Osteocyte (in vitro differentiated cells): Measurements from ENCODE around the gene RSPRY1. TPM values are rescaled to one million over a fixed set of nuclear protein-coding genes. Genes with fewer than 3 reads are reported as not detected.

Experiments
- DNase-seq: peaks from one replicate; pipeline ENCODE4 v3.0.0; 2021; ENCODE audit warnings: mixed read lengths; ENCODE audit not compliant: unreplicated experiment; ENCODE audit errors: extremely low spot score
- H3K27ac Mint-ChIP-seq: one replicate; pipeline ENCODE4 v1.8.0; 2021; ENCODE audit warnings: mild to moderate bottlenecking, mixed read lengths; ENCODE audit not compliant: unreplicated experiment
- H3K27me3 Mint-ChIP-seq: one replicate; pipeline ENCODE4 v1.8.0; 2021; ENCODE audit warnings: mixed read lengths; ENCODE audit not compliant: unreplicated experiment
- H3K36me3 Mint-ChIP-seq: one replicate; pipeline ENCODE4 v1.8.0; 2021; ENCODE audit warnings: mixed read lengths; ENCODE audit not compliant: unreplicated experiment
- H3K4me1 Mint-ChIP-seq: one replicate; pipeline ENCODE4 v1.8.0; 2021; ENCODE audit warnings: mixed read lengths; ENCODE audit not compliant: unreplicated experiment
- H3K4me3 Mint-ChIP-seq: one replicate; pipeline ENCODE4 v1.8.0; 2021; ENCODE audit warnings: mild to moderate bottlenecking, moderate library complexity, mixed read lengths; ENCODE audit not compliant: unreplicated experiment
- H3K9me3 Mint-ChIP-seq: one replicate; pipeline ENCODE4 v1.8.0; 2021; ENCODE audit warnings: mixed read lengths; ENCODE audit not compliant: unreplicated experiment
- CTCF ChIP-seq: fragments of 200-600 bp; sonication (generic); IDR thresholded peaks from 2 replicates; pipeline ENCODE4 v1.5.0; 2021; ENCODE audit warnings: antibody characterized with exemption, mild to moderate bottlenecking, moderate library complexity
- total RNA-seq: library from RNA; stranded (reverse); gene quantifications from 2 replicates; pipeline ENCODE4 v1.2.1, GENCODE V29; 2021

The RSPRY1 gene
- total RNA-seq, 1 donor from 2014 or later, result 49.3 TPM

- H3K4me3 Mint-ChIP-seq, result no peak overlapping the region
- H3K27ac Mint-ChIP-seq, result no peak overlapping the region
Measured at GRCh38 chr16:57268804-57269800, 83.0 kb downstream of the RSPRY1 start.

GRCh38 chr16:57270221-57271062 is 84.3 kb downstream of the RSPRY1 start:
- no peaks in the 10 kb centered on the region for H3K4me1 Mint-ChIP-seq
- H3K4me3 Mint-ChIP-seq, result no peak overlapping the region
- no peaks in the 10 kb centered on the region for H3K36me3 Mint-ChIP-seq
- H3K27ac Mint-ChIP-seq, result no peak overlapping the region
- TF ChIP-seq CTCF, result no peak
- H3K27me3 Mint-ChIP-seq, result no peaks in the 10 kb centered on the region
- DNase-seq, result no peak
- no peaks in the 10 kb centered on the region for H3K9me3 Mint-ChIP-seq

More at GRCh38 chr16:57268804-57269800, 83.0 kb downstream of the RSPRY1 start:
- no peaks in the 10 kb centered on the region for H3K4me1 Mint-ChIP-seq
- no peak for TF ChIP-seq CTCF
- H3K9me3 Mint-ChIP-seq, result no peaks in the 10 kb centered on the region
- DNase-seq, result no peak
- H3K27me3 Mint-ChIP-seq, result no peaks in the 10 kb centered on the region
- no peaks in the 10 kb centered on the region for H3K36me3 Mint-ChIP-seq

- DNase-seq, result no peak
- H3K27ac Mint-ChIP-seq, result no peak overlapping the region
- no peak for TF ChIP-seq CTCF
Measured at GRCh38 chr16:57271063-57271345, 84.9 kb downstream of the RSPRY1 start.

GRCh38 chr16:57271867-57272495 is 85.9 kb downstream of the RSPRY1 start:
- Mint-ChIP-seq H3K27ac (no peak overlapping the region), H3K4me1 (peaks cover 6% of the 10 kb centered on the region), H3K27me3 (no peaks in the 10 kb centered on the region), H3K9me3 (no peaks in the 10 kb centered on the region), H3K36me3 (no peaks in the 10 kb centered on the region), H3K4me3 (no peak overlapping the region)
- DNase-seq, result no peak
- no peak for TF ChIP-seq CTCF

More at GRCh38 chr16:57271063-57271345, 84.9 kb downstream of the RSPRY1 start:
- Mint-ChIP-seq H3K4me1 (no peaks in the 10 kb centered on the region), H3K9me3 (no peaks in the 10 kb centered on the region), H3K4me3 (no peak overlapping the region), H3K36me3 (no peaks in the 10 kb centered on the region), H3K27me3 (no peaks in the 10 kb centered on the region)
